Activated T-cell treated with anti-CD3 and anti-CD28 coated beads for 24 hours (primary cell): ENCODE results near the gene ELMO1.
"Not testable (repeated sequence)": the region's sequence is repeated elsewhere in the genome, so short reads cannot be mapped to it uniquely, and the experiment has no call there.

ENCODE experiments used
- DNase-seq: peaks from one replicate; pipeline ENCODE4 v3.0.0-alpha.2; 2020; ENCODE audit warnings: low read depth

The ELMO1 gene

GRCh38 chr7:37011151-37011890, 437.3 kb downstream of the ELMO1 start:
- no peak for DNase-seq

GRCh38 chr7:37009125-37009675, 439.5 kb downstream of the ELMO1 start:
- no peak for DNase-seq

- DNase-seq, result no peak
These were observed 441.0 kb downstream of the ELMO1 start for GRCh38 chr7:37007691-37008090.

GRCh38 chr7:37007268-37007667, 441.4 kb downstream of the ELMO1 start:
- no peak for DNase-seq

- DNase-seq, result no peak
These were observed 441.9 kb downstream of the ELMO1 start for GRCh38 chr7:37006764-37007163.

- DNase-seq, result no peak
These were observed 448.2 kb downstream of the ELMO1 start for GRCh38 chr7:37000511-37000910.

- no peak for DNase-seq
These were observed 448.8 kb downstream of the ELMO1 start for GRCh38 chr7:36999626-37000485.

GRCh38 chr7:36995776-36996175, 452.9 kb downstream of the ELMO1 start:
- DNase-seq, result no peak

GRCh38 chr7:36994456-36995112, 454.1 kb downstream of the ELMO1 start:
- no peak for DNase-seq

- DNase-seq, result peak; percentile 54
These were observed 461.5 kb downstream of the ELMO1 start for GRCh38 chr7:36986948-36987724.

GRCh38 chr7:36986511-36986933, 462.1 kb downstream of the ELMO1 start:
- DNase-seq, result no peak

- no peak for DNase-seq
These were observed 462.7 kb downstream of the ELMO1 start for GRCh38 chr7:36985866-36986400.

- DNase-seq, result no peak
These were observed 463.3 kb downstream of the ELMO1 start for GRCh38 chr7:36985316-36985715.

GRCh38 chr7:36984710-36985312, 463.9 kb downstream of the ELMO1 start:
- DNase-seq, result no peak

- no peak for DNase-seq
These were observed 464.6 kb downstream of the ELMO1 start for GRCh38 chr7:36984041-36984521.

- no peak for DNase-seq
These were observed 465.9 kb downstream of the ELMO1 start for GRCh38 chr7:36982766-36983165.

- DNase-seq, result no peak
These were observed 468.8 kb downstream of the ELMO1 start for GRCh38 chr7:36979810-36980248.

GRCh38 chr7:36978461-36978860, 470.2 kb downstream of the ELMO1 start:
- DNase-seq, result no peak

GRCh38 chr7:36977878-36978277, 470.8 kb downstream of the ELMO1 start:
- DNase-seq, result no peak

GRCh38 chr7:36973534-36973933, 475.1 kb downstream of the ELMO1 start:
- DNase-seq, result not testable (repeated sequence)

- DNase-seq, result no peak
These were observed 476.5 kb downstream of the ELMO1 start for GRCh38 chr7:36972140-36972518.
